Right renal cortex interstitium (tissue), 3 donors: ENCODE results near the gene MECR. TPM values are rescaled to one million over a fixed set of nuclear protein-coding genes. Genes with fewer than 3 reads are reported as not detected.

Experiments used
- polyA plus RNA-seq, 3 donors: library from polyadenylated mRNA; unstranded; fragments of 120-200 nt; gene quantifications; one replicate each; pipeline ENCODE4 v1.2.1, GENCODE V29; 2013; ENCODE audit not compliant: insufficient read length in 3 of 3

The MECR gene
- polyA plus RNA-seq, 3 donors, result 21.6 to 25.1 (median 23.6) TPM

Other genes with a start within 250 kb of the MECR start
- 10 to 100 TPM; 12.6 to 15.0 (median 13.7) TPM for gene TMEM200B, start 107.0 kb downstream of the MECR start, polyA plus RNA-seq
- gene SRSF4, start 49.0 kb downstream of the MECR start, polyA plus RNA-seq, result 100 to 1,000 TPM in 1 of 3 donors, 10 to 100 TPM in 2; 97.1 to 106 (median 98.5) TPM
- 10 to 100 TPM in 2 of 3 donors, 1 to 10 TPM in 1; 9.4 to 12.0 (median 10.6) TPM for gene PTPRU, start 5.6 kb upstream of the MECR start, polyA plus RNA-seq